Small intestine (tissue), 7 donors: Measurements from ENCODE around the gene RPL19. TPM values are rescaled to one million over a fixed set of nuclear protein-coding genes. Genes with fewer than 3 reads are reported as not detected.

Source experiments
- DNase-seq, 2 donors: peaks; one replicate each; pipeline versions ENCODE4 v3.0.0 to v3.0.0-alpha.2; 2013
- FAIRE-seq: peaks from 2 replicates; lab custom pipeline; 2012; peaks lifted over from hg19 to GRCh38; lab: Jason Lieb, UNC
- H3K27ac ChIP-seq, 3 donors: one replicate each; pipeline ENCODE4 v1.5.1; 2013; ENCODE audit warnings: low read length in 2 of 3, mild to moderate bottlenecking in 2 of 3, control low read depth in 1 of 3, inconsistent platforms in 1 of 3, low read depth in 1 of 3, moderate library complexity in 1 of 3
- H3K27me3 ChIP-seq, 3 donors: one replicate each; pipeline ENCODE4 v1.6.1; 2013; ENCODE audit warnings: low read length in 3 of 3, inconsistent platforms in 1 of 3; ENCODE audit not compliant: control insufficient read depth in 3 of 3, insufficient read depth in 3 of 3
- H3K36me3 ChIP-seq, 3 donors: one replicate each; pipeline ENCODE4 v1.6.1; 2013; ENCODE audit warnings: low read length in 3 of 3, inconsistent platforms in 1 of 3, low read depth in 1 of 3, mild to moderate bottlenecking in 1 of 3, moderate library complexity in 1 of 3; ENCODE audit not compliant: control insufficient read depth in 3 of 3, insufficient read depth in 2 of 3
- H3K4me1 ChIP-seq, 3 donors: one replicate each; pipeline ENCODE4 v1.6.1; 2013; ENCODE audit warnings: low read length in 2 of 3, inconsistent platforms in 1 of 3, low read depth in 1 of 3, mild to moderate bottlenecking in 1 of 3, moderate library complexity in 1 of 3; ENCODE audit not compliant: control insufficient read depth in 3 of 3, insufficient read depth in 2 of 3
- H3K4me3 ChIP-seq, 3 donors: one replicate each; pipeline ENCODE4 v1.5.1; 2013; ENCODE audit warnings: low read length in 3 of 3, control low read depth in 1 of 3, inconsistent platforms in 1 of 3, low read depth in 1 of 3, mild to moderate bottlenecking in 1 of 3, moderate library complexity in 1 of 3
- H3K9me3 ChIP-seq, 2 donors: one replicate each; pipeline ENCODE4 v1.6.1; 2013; ENCODE audit warnings: low read depth in 1 of 2, low read length in 1 of 2; ENCODE audit not compliant: control insufficient read depth in 2 of 2, insufficient read depth in 1 of 2
- WGBS, 3 donors: extraction: QIAGEN DNeasy Blood & Tissue Kit; methylation state at CpG; one replicate each; pipeline ENCODE4 v1.1.7; 2013; 5-methylcytosine and 5-hydroxymethylcytosine counted together
- polyA plus RNA-seq, 4 donors: library from polyadenylated mRNA; stranded (reverse) in 3 of 4; unstranded in 1 of 4; fragments of 200-250 nt in 3 of 4; fragments of 120-200 nt in 1 of 4; gene quantifications; one replicate each; pipeline versions ENCODE4 v1.2.1 to v1.2.3, GENCODE V29; 2013
- donor health status: healthy with polysubstance abuse.
- donor health status: control.
- donor health status: control.
- donor health status: Bipolar disorder and iron deficiency.
- donor health status: healthy.

The RPL19 gene
- polyA plus RNA-seq, 4 donors, result 1,923 to 3,263 (median 2,767) TPM

- peak in 1 of 2 donors; percentile 61 for DNase-seq
- peaks cover 0 to 45% (median 5%) of the 10 kb centered on the region in 3 donors for H3K36me3 ChIP-seq
- no peaks in the 10 kb centered on the region for H3K4me1 ChIP-seq
- H3K9me3 ChIP-seq, result no peaks in the 10 kb centered on the region
- H3K4me3 ChIP-seq, result no peak overlapping the region
- WGBS, 3 donors, result 59 to 83% (median 70%) methylated on average over 9 of the region's 9 CpGs
- peak overlapping the region in 1 of 3 donors; percentile 8 for H3K27ac ChIP-seq
- no peaks in the 10 kb centered on the region for H3K27me3 ChIP-seq
- FAIRE-seq, result no peak
These were observed 12.8 kb upstream of the RPL19 start for GRCh38 chr17:39187152-39187830.

DNA sequence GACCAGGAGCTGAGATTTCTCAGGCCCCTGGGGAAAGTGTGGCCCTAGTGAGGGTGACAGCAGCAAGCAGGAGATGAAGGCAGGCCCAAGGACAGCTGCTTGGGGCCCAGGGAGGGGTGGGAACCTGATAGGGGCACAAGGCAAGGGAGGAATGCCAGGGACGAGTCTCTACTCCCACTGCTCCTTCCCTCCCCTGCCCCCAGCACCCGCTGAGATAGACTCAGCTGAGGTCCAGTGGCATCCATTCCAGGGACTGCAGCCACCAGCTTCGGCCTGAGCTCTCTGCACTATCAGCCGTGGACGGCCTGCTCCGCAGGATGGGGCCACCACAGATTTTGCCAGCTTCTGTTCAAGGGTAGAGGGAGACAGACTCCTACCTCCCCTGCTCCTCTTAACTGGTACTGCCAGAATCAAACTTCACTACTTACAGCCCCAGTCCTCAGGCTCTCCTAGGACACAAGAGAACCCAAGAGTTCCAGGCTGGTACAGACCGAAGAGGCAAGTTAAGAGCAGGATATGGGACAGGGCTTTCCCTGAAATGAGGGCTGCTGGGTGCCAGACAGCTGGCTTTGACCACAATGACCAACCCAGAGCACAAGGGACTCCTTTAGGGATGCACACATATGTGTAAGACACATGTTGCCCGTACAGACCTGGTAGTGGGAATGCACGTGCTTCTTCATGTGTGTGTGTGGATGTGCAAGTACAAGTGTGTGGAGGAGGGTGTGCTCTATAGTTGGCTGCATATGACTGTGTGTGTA lies 8.2 kb upstream of the RPL19 start:
- Histone ChIP-seq H3K36me3 (peaks cover 0 to 25% (median 2%) of the 10 kb centered on the region in 3 donors), H3K4me1 (peaks cover 0 to 7% (median 4%) of the 10 kb centered on the region in 3 donors), H3K9me3 (no peaks in the 10 kb centered on the region), H3K4me3 (no peak overlapping the region), H3K27me3 (peaks cover 0 to 19% (median 0%) of the 10 kb centered on the region in 3 donors), H3K27ac (no peak overlapping the region)
- DNase-seq (no peak), FAIRE-seq (no peak)
- WGBS, 3 donors, result 92 to 98% (median 93%) methylated on average over 8 to 9 of the region's 9 CpGs

GRCh38 chr17:39192901-39193300 lies 7.2 kb upstream of the RPL19 start:
- peaks cover 0 to 20% (median 0%) of the 10 kb centered on the region in 3 donors for H3K36me3 ChIP-seq
- no peak overlapping the region for H3K27ac ChIP-seq
- no peak overlapping the region for H3K4me3 ChIP-seq
- DNase-seq, result no peak
- FAIRE-seq, result no peak
- WGBS, 3 donors, result 96 to 98% (median 96%) methylated on average over 15 to 16 of the region's 16 CpGs
- H3K9me3 ChIP-seq, result no peaks in the 10 kb centered on the region
- peaks cover 0 to 11% (median 4%) of the 10 kb centered on the region in 3 donors for H3K4me1 ChIP-seq
- H3K27me3 ChIP-seq, result peaks cover 0 to 21% (median 0%) of the 10 kb centered on the region in 3 donors

DNA sequence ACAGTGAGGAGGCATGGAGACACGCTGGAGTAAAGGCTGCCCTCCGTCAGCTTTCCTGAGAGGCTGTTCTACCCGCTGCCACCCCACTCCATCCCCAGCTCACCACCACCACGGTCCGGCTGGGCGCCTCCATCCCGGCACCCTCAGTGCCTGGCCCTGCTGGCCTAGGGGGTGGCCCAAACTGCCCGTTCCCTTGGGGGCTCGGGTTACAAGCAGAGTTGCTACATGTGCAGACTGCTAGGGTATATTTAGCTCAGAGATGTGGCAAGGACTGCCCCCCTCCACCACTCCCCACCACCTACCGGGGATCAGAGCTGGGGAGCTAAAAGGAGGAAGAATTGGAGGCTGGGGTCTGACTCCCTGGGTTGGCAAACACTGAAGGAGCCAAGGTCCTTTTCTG lies 6.7 kb upstream of the RPL19 start:
- DNase-seq, result no peak
- WGBS, 3 donors, result 79 to 91% (median 81%) methylated on average over 10 of the region's 10 CpGs
- Histone ChIP-seq H3K27me3 (peaks cover 0 to 21% (median 0%) of the 10 kb centered on the region in 3 donors), H3K4me1 (peaks cover 0 to 13% (median 4%) of the 10 kb centered on the region in 3 donors), H3K36me3 (peaks cover 0 to 20% (median 0%) of the 10 kb centered on the region in 3 donors), H3K9me3 (no peaks in the 10 kb centered on the region), H3K4me3 (no peak overlapping the region), H3K27ac (no peak overlapping the region)
- FAIRE-seq, result no peak

DNA sequence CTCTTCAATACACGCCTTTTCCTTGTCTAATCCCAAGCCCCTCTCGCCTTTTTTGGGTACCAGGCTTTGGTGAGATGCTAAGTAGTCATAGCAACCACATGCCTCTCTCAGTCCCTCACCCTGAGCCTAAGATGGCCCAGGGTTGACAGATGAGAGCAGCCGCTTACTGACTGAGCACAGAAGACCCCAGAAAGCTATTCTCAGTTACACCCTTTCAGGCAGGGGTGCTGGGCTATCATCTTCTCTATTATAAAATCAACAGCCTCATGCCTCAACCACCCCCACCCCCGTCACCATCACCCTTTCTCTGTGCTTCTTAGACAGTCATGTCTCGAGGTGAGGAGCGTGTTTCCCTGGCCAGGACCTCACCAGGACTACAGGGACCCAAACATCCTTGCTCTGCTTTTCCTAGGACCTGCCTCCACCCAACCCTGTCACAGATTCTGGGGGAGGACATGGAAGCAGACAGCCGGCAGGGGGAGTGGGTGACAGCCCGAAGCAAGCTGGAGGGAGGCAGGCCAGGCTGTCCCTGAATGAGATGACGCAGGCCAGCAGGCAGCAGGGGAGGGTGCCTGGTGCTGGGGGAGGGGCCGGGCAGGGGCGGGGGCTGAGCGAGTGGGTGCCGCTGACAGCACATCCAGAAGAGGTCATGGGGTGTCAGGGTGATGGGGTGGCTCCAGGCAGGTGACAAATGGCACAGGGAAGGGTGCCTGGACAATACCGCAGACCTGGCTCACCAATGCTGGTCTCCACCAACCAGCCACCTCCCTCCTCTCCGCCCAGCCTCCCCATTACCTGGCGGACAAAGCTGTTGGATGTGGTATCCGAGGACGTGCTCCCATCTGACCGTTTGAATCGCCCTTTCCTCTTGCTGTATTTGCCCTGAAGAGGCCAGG lies 5.7 kb upstream of the RPL19 start:
- no peak overlapping the region for H3K27ac ChIP-seq
- FAIRE-seq, result no peak
- peaks cover 0 to 18% (median 0%) of the 10 kb centered on the region in 3 donors for H3K36me3 ChIP-seq

DNA sequence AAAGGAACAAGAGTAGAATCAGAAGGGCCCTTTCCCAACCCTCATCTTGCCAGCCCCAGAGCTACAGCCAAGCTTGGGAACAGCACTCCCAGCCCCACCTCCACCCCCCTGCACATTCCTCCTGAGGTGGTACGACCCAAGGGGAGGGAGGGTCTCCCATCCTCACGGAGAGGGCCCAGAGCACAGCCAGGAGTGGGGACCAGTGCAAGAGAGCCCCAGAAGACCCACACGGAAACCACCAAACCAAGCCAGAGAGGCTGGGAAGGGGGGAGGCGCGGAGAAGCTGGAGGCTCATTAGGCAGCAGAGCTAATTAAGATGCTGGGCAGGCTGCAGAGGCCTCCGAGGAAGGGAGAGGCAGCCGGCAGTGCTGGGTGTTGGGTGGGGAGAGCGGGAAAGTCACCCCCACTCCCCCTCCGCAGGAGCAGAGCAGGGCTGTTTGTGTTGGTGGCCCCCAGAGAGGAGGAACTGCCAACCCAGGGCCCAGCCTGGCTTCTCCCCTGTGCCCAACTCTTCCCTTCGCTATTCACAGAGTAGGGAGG lies 5.0 kb upstream of the RPL19 start:
- H3K36me3 ChIP-seq, result peaks cover 0 to 18% (median 0%) of the 10 kb centered on the region in 3 donors
- DNase-seq, result no peak
- peaks cover 0 to 21% (median 0%) of the 10 kb centered on the region in 3 donors for H3K27me3 ChIP-seq
- H3K4me1 ChIP-seq, result peaks cover 0 to 17% (median 4%) of the 10 kb centered on the region in 3 donors
- FAIRE-seq, result no peak
- peak overlapping the region in 1 of 3 donors; percentile 11 for H3K27ac ChIP-seq
- 66 to 76% (median 74%) methylated on average over 9 to 10 of the region's 10 CpGs for WGBS, 3 donors
- H3K9me3 ChIP-seq, result no peaks in the 10 kb centered on the region
- no peak overlapping the region for H3K4me3 ChIP-seq

More for the DNA sequence above, 5.7 kb upstream of the RPL19 start:
- no peak overlapping the region for H3K4me3 ChIP-seq
- H3K9me3 ChIP-seq, result no peaks in the 10 kb centered on the region
- H3K4me1 ChIP-seq, result peaks cover 0 to 14% (median 4%) of the 10 kb centered on the region in 3 donors
- WGBS, 3 donors, result 62 to 65% (median 65%) methylated on average over 19 to 20 of the region's 20 CpGs
- peak in 1 of 2 donors; percentile 47 for DNase-seq
- H3K27me3 ChIP-seq, result peaks cover 0 to 21% (median 0%) of the 10 kb centered on the region in 3 donors

GRCh38 chr17:39195568-39196160 lies 4.4 kb upstream of the RPL19 start:
- Histone ChIP-seq H3K9me3 (no peaks in the 10 kb centered on the region), H3K36me3 (peaks cover 0 to 18% (median 0%) of the 10 kb centered on the region in 3 donors), H3K27me3 (peaks cover 0 to 21% (median 0%) of the 10 kb centered on the region in 3 donors), H3K27ac (peak overlapping the region in 2 of 3 donors; percentile 11 to 12), H3K4me3 (peak overlapping the region in 1 of 3 donors; percentile 6), H3K4me1 (peaks cover 0 to 17% (median 4%) of the 10 kb centered on the region in 3 donors)
- 61 to 84% (median 66%) methylated on average over 8 of the region's 8 CpGs for WGBS, 3 donors
- FAIRE-seq, result no peak
- no peak for DNase-seq
